RWPE1 (cell line): Measurements from ENCODE around the gene TRPV2.

Source experiments
- CTCF ChIA-PET: fragments of 350-600 bp; sonication (Branson Sonifier 250); formaldehyde crosslinking; extraction: SDS; loops from one replicate; lab custom pipeline; 2021; lab: Yijun Ruan, JAX
- POLR2A ChIA-PET: fragments of 400-600 bp; formaldehyde crosslinking; extraction: SDS; loops from one replicate; lab custom pipeline; 2020; ENCODE audit warnings: antibody characterized with exemption; ENCODE audit not compliant: low non-redundant PET; lab: Yijun Ruan, JAX
- DNase-seq: peaks from one replicate; pipeline ENCODE4 v3.0.0; 2012; ENCODE audit warnings: low spot score
- H3K27ac ChIP-seq: fragments of 450-650 bp; 2 replicates; pipeline ENCODE4 v1.5.1; 2017
- TF ChIP-seq, protein P1 (sequence below): fragments of 450-650 bp; conservative IDR thresholded peaks from 2 replicates; pipeline ENCODE4 v1.5.1; 2017; ENCODE audit warnings: low read depth, mild to moderate bottlenecking

TRPV2 gene

DNA sequence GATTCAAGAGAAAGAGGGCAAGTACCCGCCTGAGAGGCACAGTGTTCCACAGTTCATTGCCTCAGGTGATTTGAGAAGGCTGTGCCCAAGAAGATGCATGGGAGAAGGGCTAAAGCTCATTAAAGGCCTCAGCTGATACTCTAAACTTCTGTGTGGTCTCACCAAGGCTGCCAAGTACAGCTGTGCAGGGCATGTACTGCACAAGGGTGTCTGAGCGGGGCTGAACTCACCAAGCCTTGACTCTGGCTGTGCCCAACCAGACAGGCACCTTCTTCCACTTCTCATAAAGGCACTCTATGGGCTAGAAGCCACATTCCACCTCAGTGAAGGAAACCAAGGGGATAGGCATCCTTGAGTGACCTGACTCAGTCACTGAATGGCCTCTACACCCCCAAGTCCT is 63.9 kb downstream of the TRPV2 start:
- ChIA-PET CTCF (no interaction called here), POLR2A (no interaction called here)
- H3K27ac ChIP-seq, result no peak overlapping the region
- no peak for DNase-seq
- TF ChIP-seq, protein P1, sequence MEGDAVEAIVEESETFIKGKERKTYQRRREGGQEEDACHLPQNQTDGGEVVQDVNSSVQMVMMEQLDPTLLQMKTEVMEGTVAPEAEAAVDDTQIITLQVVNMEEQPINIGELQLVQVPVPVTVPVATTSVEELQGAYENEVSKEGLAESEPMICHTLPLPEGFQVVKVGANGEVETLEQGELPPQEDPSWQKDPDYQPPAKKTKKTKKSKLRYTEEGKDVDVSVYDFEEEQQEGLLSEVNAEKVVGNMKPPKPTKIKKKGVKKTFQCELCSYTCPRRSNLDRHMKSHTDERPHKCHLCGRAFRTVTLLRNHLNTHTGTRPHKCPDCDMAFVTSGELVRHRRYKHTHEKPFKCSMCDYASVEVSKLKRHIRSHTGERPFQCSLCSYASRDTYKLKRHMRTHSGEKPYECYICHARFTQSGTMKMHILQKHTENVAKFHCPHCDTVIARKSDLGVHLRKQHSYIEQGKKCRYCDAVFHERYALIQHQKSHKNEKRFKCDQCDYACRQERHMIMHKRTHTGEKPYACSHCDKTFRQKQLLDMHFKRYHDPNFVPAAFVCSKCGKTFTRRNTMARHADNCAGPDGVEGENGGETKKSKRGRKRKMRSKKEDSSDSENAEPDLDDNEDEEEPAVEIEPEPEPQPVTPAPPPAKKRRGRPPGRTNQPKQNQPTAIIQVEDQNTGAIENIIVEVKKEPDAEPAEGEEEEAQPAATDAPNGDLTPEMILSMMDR, result no peak

DNA sequence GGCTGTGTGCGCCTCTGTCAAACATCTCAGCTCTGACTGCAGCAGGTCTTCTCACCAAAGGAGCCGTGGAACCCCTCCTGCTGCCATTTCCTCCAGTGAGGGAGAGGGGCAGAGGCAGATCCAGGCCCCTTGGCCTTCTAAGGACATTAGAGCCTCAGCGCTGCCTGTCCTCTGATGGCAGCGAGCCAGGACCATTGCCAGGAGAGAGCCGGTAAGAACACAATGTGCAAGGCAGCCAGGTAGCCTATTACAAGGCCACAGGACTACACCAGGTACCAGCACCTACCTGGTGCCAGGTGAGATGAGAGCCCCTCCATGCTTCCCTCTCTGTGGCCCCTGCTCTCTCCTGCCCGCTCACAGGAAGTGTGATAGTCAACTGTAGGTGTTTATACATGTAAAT is 65.6 kb downstream of the TRPV2 start:
- DNase-seq, result no peak
- CTCF ChIA-PET, result no interaction called here
- POLR2A ChIA-PET, result no interaction called here
- TF ChIP-seq, protein P1, result no peak
- H3K27ac ChIP-seq, result no peak overlapping the region

DNA sequence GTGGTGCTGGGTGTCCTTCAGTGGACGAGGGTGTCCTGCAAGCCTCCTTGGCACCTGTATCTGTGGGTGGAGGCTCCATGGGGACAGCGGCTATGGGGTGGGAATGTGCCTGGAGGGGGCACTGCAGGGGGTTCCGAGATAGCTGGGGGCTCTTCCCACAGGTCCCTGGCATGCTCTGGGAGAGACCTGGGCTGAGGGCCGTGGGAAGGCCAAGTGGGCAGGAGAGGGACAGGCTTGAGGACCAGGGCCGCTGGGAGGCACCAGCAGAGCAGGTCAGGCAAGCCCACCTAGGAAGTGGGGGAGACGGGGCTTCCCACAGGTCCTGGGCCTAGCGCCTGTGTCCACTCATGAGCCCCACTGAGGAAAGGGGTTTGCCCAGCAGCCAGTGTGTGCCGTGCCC is 66.9 kb downstream of the TRPV2 start:
- POLR2A ChIA-PET, result no interaction called here
- CTCF ChIA-PET, result no interaction called here
- TF ChIP-seq, protein P1, result no peak
- no peak overlapping the region for H3K27ac ChIP-seq
- no peak for DNase-seq

DNA sequence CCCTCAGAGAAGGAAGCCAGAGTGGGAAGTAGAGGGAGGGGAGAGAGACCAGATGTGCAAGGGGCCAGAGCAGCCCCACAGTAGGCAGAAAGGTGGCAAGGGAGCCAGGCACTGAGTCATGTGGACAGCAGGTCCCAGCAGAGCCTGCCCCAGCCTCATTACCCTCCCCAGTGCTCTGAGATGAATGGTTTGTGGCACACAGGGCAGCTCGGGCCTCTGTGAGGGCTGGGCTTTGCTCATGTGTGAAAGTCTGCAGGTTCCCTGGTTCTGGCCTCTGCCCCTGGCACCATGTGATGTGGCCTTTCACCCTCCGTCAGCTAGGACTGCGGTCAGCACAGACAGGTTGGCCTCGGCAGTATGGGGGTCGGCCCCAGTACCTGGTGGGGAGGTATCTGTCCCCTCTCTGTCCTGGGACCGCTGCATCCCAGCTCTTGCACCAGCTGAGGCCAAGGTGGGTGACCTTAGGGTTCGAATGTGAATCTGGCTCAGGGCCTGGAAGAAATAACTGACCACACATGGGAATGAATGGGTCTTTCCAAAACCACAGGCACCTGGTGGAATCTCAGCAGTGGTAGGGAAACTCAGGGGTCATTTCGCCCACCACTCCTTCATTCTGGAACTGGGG is 67.8 kb downstream of the TRPV2 start:
- TF ChIP-seq, protein P1, result no peak
- ChIA-PET POLR2A (no interaction called here), CTCF (no interaction called here)
- peak overlapping the region; percentile 6; the same call in 1 of the 2 replicates for H3K27ac ChIP-seq
- DNase-seq, result no peak

DNA sequence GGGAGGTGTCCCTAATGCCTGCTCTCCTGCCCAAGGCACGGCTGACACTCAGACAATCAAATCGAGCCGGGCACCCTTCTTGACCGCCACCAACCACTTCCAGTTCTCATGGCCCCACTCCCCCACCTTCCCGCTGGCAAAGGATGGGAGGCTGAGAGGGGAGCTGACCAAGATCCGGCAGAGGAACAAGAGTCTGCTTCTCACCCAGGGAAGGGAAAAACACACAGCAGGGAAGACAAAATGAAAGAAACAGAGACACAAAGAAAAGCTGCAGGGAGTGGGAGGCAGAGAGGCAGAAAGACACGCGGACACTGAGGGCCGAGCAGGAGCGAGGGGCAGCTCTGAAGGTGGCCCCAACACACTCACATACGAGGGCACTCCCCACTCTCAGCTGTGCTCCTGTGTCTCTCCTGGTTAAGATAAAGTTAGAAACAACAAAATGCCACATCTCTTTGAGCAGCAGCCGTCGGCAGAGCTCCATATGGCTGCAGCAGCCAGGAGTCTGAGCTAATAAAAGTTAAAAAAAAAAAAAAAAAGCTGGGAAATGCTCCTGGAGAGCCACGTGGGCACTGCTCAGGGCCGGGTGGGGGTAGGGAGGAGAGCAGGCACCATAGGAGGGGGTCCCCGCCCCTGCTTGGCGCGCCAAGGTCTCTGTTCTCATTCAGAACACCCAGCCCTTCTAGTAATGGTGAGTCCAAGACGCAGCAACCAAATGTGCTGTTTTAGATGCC is 69.2 kb downstream of the TRPV2 start:
- CTCF ChIA-PET, result interaction anchor here (0.6 kb wide), 1 partner anchor 11 kb away, joined by 5 read pairs; no protein-coding TSS in a partner anchor
- TF ChIP-seq, protein P1, result no peak
- no peak for DNase-seq
- POLR2A ChIA-PET, result no interaction called here
- no peak overlapping the region for H3K27ac ChIP-seq
